Measurements from ENCODE around the gene CLSTN2. TPM values are rescaled to one million over a fixed set of nuclear protein-coding genes. Genes with fewer than 3 reads are reported as not detected.

CLSTN2 gene
- polyA plus RNA-seq, 4 donors, result under 0.01 to 1.2 (median 0.84) TPM; not detected in 1

DNA sequence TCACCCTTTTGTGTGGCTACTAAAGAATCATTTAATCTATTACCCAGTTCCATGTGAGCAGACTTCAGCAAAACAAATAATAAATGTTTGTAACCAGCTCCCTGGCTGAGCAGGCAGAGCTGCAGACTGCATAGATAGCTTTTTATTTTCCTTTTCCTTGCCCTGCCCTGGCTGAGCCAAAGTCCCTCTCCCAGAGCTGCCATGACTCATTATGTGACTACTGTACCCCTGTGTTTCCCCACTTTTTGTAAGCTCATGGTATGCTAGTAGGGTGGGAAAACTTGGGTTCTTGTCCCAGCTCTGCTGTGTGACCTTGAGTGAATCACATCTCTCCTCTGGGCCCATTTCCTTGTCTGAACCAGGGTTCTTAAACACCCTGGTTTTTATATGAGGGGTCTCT, 127.5 kb downstream of the CLSTN2 start:
- H3K9me3 ChIP-seq (ENCODE audit: control insufficient read depth in 2 of 2, insufficient read depth in 1 of 2, low read depth in 1 of 2, low read length in 1 of 2), result no peaks in the 10 kb centered on the region
- DNase-seq (no peak), FAIRE-seq (no peak)
- H3K27me3 ChIP-seq (ENCODE audit: control insufficient read depth in 3 of 3, insufficient read depth in 3 of 3, low read length in 3 of 3), result no peaks in the 10 kb centered on the region
- no peak overlapping the region for H3K4me3 ChIP-seq (ENCODE audit: low read depth in 1 of 3, low read length in 3 of 3)
- no peaks in the 10 kb centered on the region for H3K36me3 ChIP-seq (ENCODE audit: control insufficient read depth in 3 of 3, insufficient read depth in 2 of 3, low read depth in 1 of 3, low read length in 3 of 3)
- H3K4me1 ChIP-seq (ENCODE audit: control insufficient read depth in 3 of 3, insufficient read depth in 2 of 3, low read depth in 1 of 3, low read length in 2 of 3), result no peaks in the 10 kb centered on the region
- H3K27ac ChIP-seq (ENCODE audit: low read depth in 1 of 3, low read length in 2 of 3), result no peak overlapping the region

DNA sequence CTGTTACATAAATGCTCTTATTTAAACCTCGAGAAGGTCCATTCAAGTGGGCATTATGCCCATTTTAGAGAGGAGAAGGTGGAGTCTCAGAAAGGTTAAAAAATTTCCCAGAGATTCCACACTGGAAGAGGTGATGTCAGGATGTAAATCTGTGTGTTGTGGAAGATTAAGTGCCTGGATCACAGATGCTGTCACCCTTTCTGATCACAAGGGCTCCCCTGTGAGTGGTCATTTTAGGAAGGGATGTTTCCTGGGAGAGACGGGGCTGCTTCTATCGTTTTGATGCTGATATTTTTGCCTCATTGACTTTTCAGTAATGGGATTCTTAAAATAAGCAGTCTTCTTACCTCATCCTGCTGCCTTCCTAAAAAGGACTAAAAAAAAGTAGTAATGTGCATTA, 132.5 kb downstream of the CLSTN2 start:
- FAIRE-seq (no peak), DNase-seq (no peak)
- Histone ChIP-seq H3K27ac (ENCODE audit: low read depth in 1 of 3, low read length in 2 of 3) (no peak overlapping the region), H3K4me1 (ENCODE audit: control insufficient read depth in 3 of 3, insufficient read depth in 2 of 3, low read depth in 1 of 3, low read length in 2 of 3) (no peaks in the 10 kb centered on the region), H3K36me3 (ENCODE audit: control insufficient read depth in 3 of 3, insufficient read depth in 2 of 3, low read depth in 1 of 3, low read length in 3 of 3) (no peaks in the 10 kb centered on the region), H3K9me3 (ENCODE audit: control insufficient read depth in 2 of 2, insufficient read depth in 1 of 2, low read depth in 1 of 2, low read length in 1 of 2) (no peaks in the 10 kb centered on the region), H3K4me3 (ENCODE audit: low read depth in 1 of 3, low read length in 3 of 3) (no peak overlapping the region), H3K27me3 (ENCODE audit: control insufficient read depth in 3 of 3, insufficient read depth in 3 of 3, low read length in 3 of 3) (peaks cover 0 to 3% (median 1%) of the 10 kb centered on the region in 3 donors)
- 65 to 77% (median 65%) methylated on average over 3 of the region's 3 CpGs for WGBS, 3 donors

DNA sequence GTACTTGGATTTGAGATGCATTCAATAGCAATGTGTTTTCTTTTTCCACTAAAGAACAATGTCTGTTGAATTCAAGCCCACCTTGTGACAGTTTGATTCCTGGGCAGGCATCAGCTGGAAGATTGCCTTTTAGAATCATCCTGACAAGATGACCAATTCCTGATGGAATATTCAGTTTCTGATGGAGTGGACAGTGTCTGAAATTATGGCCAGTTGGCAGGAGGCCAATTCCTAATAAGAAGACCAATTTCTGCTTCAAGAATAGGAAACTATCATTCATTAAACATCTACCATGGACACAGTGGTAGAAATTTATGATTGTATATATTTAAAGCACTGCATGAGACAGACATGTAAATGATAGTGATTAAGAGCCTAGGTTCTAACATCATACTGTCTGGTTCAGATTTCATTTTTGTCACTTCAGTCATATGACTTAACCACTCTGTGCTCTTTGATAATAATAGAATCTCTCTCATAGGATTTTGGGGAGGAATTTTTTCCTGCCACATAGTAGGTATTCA, 133.6 kb downstream of the CLSTN2 start:
- no peaks in the 10 kb centered on the region for H3K4me1 ChIP-seq (ENCODE audit: control insufficient read depth in 3 of 3, insufficient read depth in 2 of 3, low read depth in 1 of 3, low read length in 2 of 3)
- H3K27me3 ChIP-seq (ENCODE audit: control insufficient read depth in 3 of 3, insufficient read depth in 3 of 3, low read length in 3 of 3), result peaks cover 0 to 3% (median 1%) of the 10 kb centered on the region in 3 donors
- no peaks in the 10 kb centered on the region for H3K36me3 ChIP-seq (ENCODE audit: control insufficient read depth in 3 of 3, insufficient read depth in 2 of 3, low read depth in 1 of 3, low read length in 3 of 3)
- no peak for FAIRE-seq
- no peak for DNase-seq
- H3K9me3 ChIP-seq (ENCODE audit: control insufficient read depth in 2 of 2, insufficient read depth in 1 of 2, low read depth in 1 of 2, low read length in 1 of 2), result no peaks in the 10 kb centered on the region
- H3K4me3 ChIP-seq (ENCODE audit: low read depth in 1 of 3, low read length in 3 of 3), result no peak overlapping the region
- no peak overlapping the region for H3K27ac ChIP-seq (ENCODE audit: low read depth in 1 of 3, low read length in 2 of 3)

DNA sequence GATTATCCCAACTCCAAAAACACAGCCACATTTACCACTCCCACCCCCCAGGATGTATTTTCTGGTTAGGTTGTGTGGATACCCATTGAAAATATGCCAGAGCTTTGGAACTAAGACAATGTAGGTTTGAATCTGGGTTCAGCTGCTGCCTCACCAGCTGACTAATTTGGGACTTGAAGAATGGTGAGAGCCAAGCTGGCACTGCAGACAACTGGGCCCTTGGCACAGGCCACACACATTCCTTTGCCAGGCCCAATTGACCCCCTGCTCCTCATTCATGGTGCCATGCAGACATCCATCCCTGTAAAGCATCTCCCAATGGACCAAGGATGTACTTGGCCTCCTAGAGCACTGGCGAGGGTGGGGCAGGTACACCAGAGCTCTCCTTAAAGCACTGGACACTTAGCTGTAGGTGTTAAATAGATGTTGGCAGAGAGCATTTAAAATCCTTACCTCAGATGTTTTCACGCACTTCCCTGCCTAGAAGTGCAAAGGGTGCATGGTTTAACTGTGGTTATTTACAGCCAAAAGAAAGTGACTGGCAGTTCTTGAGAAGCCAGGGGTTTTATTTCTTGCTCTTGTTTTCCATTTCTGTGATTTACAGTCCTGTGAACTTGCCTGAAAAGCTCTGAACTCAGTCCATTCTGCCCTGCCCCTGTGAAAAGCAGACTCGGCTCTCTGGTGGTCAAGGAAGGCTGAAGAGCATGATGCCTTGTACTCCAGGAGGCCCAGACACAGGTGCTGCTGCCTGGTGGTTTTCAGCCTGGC, 138.5 kb downstream of the CLSTN2 start:
- WGBS, 3 donors, result 61 to 85% (median 78%) methylated on average over 3 of the region's 3 CpGs
- Histone ChIP-seq H3K9me3 (ENCODE audit: control insufficient read depth in 2 of 2, insufficient read depth in 1 of 2, low read depth in 1 of 2, low read length in 1 of 2) (no peaks in the 10 kb centered on the region), H3K4me1 (ENCODE audit: control insufficient read depth in 3 of 3, insufficient read depth in 2 of 3, low read depth in 1 of 3, low read length in 2 of 3) (no peaks in the 10 kb centered on the region), H3K27me3 (ENCODE audit: control insufficient read depth in 3 of 3, insufficient read depth in 3 of 3, low read length in 3 of 3) (peaks cover 0 to 3% (median 1%) of the 10 kb centered on the region in 3 donors), H3K4me3 (ENCODE audit: low read depth in 1 of 3, low read length in 3 of 3) (no peak overlapping the region), H3K27ac (ENCODE audit: low read depth in 1 of 3, low read length in 2 of 3) (no peak overlapping the region), H3K36me3 (ENCODE audit: control insufficient read depth in 3 of 3, insufficient read depth in 2 of 3, low read depth in 1 of 3, low read length in 3 of 3) (no peaks in the 10 kb centered on the region)
- FAIRE-seq, result no peak
- DNase-seq, result no peak

DNA sequence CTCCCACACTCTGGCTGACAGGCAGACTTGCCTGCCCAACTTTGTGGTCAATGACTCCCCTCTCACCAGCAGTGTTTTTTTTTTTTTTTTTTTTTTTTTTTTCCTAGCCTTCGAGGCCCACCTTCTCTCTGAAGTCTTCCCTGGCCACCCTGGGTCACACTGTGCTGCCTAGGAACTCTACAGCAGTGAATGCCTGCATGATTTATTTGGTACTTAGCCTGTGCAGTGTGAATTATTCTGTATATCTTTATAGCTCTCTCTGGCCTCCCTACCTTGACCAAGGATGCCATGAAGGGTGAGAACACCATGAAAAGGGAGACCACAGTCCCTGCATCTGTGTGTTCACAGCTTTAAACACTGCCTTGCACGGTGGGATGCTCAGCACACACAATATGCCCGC, 141.6 kb downstream of the CLSTN2 start:
- H3K27ac ChIP-seq (ENCODE audit: low read depth in 1 of 3, low read length in 2 of 3), result no peak overlapping the region
- DNase-seq (no peak), FAIRE-seq (no peak)
- H3K4me3 ChIP-seq (ENCODE audit: low read depth in 1 of 3, low read length in 3 of 3), result no peak overlapping the region
- H3K36me3 ChIP-seq (ENCODE audit: control insufficient read depth in 3 of 3, insufficient read depth in 2 of 3, low read depth in 1 of 3, low read length in 3 of 3), result no peaks in the 10 kb centered on the region
- H3K9me3 ChIP-seq (ENCODE audit: control insufficient read depth in 2 of 2, insufficient read depth in 1 of 2, low read depth in 1 of 2, low read length in 1 of 2), result no peaks in the 10 kb centered on the region
- no peaks in the 10 kb centered on the region for H3K4me1 ChIP-seq (ENCODE audit: control insufficient read depth in 3 of 3, insufficient read depth in 2 of 3, low read depth in 1 of 3, low read length in 2 of 3)
- H3K27me3 ChIP-seq (ENCODE audit: control insufficient read depth in 3 of 3, insufficient read depth in 3 of 3, low read length in 3 of 3), result no peaks in the 10 kb centered on the region
- 59 to 75% (median 67%) methylated on average over 3 of the region's 3 CpGs for WGBS, 3 donors

DNA sequence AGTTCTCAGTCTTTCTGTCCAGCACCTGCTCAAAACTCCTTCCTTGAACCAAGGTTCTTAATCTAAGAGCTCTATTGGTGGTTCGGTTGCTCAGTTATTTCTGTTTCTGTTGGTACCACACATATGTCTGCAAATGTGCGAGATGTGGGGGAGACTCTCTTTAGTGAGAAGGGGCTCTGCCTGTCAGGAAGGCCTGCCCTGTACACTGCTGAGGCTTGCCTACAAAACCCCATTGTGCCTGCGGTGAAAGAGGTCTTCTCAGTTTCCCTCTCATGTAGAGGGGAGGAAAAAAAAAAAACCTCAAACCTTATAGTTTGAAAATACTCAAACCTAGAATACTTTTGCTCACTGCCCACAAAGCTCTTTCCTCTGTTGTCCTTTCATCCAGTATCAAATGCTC, 142.4 kb downstream of the CLSTN2 start:
- Histone ChIP-seq H3K27ac (ENCODE audit: low read depth in 1 of 3, low read length in 2 of 3) (no peak overlapping the region), H3K4me1 (ENCODE audit: control insufficient read depth in 3 of 3, insufficient read depth in 2 of 3, low read depth in 1 of 3, low read length in 2 of 3) (no peaks in the 10 kb centered on the region), H3K27me3 (ENCODE audit: control insufficient read depth in 3 of 3, insufficient read depth in 3 of 3, low read length in 3 of 3) (no peaks in the 10 kb centered on the region), H3K36me3 (ENCODE audit: control insufficient read depth in 3 of 3, insufficient read depth in 2 of 3, low read depth in 1 of 3, low read length in 3 of 3) (no peaks in the 10 kb centered on the region), H3K9me3 (ENCODE audit: control insufficient read depth in 2 of 2, insufficient read depth in 1 of 2, low read depth in 1 of 2, low read length in 1 of 2) (no peaks in the 10 kb centered on the region), H3K4me3 (ENCODE audit: low read depth in 1 of 3, low read length in 3 of 3) (no peak overlapping the region)
- FAIRE-seq (no peak), DNase-seq (no peak)
- 84 to 93% (median 93%) methylated on average over 3 of the region's 3 CpGs for WGBS, 3 donors

DNA sequence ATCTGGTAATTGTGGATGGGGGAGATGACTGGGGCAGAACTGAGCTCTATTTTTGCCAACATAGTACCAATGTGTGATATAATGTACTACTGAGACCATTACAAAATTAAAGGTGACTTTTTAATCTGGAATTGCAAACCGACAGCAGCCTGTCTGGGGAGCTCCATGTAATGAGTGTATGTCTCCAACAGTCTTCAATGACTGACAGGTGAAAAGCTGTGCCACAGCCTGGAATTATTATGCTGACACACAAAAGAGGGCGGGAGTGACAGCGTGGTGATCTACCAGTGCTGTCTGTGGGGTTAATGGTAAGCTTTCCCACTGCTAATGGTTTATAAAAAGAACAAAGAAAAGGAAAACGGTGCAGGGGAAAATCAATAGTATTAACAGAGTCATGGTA, 143.4 kb downstream of the CLSTN2 start:
- Histone ChIP-seq H3K9me3 (ENCODE audit: control insufficient read depth in 2 of 2, insufficient read depth in 1 of 2, low read depth in 1 of 2, low read length in 1 of 2) (no peaks in the 10 kb centered on the region), H3K27me3 (ENCODE audit: control insufficient read depth in 3 of 3, insufficient read depth in 3 of 3, low read length in 3 of 3) (no peaks in the 10 kb centered on the region), H3K4me1 (ENCODE audit: control insufficient read depth in 3 of 3, insufficient read depth in 2 of 3, low read depth in 1 of 3, low read length in 2 of 3) (no peaks in the 10 kb centered on the region), H3K36me3 (ENCODE audit: control insufficient read depth in 3 of 3, insufficient read depth in 2 of 3, low read depth in 1 of 3, low read length in 3 of 3) (no peaks in the 10 kb centered on the region), H3K4me3 (ENCODE audit: low read depth in 1 of 3, low read length in 3 of 3) (no peak overlapping the region), H3K27ac (ENCODE audit: low read depth in 1 of 3, low read length in 2 of 3) (no peak overlapping the region)
- no peak for DNase-seq
- no peak for FAIRE-seq
- WGBS, 3 donors, result 59 to 74% (median 65%) methylated on average over 4 of the region's 4 CpGs

DNA sequence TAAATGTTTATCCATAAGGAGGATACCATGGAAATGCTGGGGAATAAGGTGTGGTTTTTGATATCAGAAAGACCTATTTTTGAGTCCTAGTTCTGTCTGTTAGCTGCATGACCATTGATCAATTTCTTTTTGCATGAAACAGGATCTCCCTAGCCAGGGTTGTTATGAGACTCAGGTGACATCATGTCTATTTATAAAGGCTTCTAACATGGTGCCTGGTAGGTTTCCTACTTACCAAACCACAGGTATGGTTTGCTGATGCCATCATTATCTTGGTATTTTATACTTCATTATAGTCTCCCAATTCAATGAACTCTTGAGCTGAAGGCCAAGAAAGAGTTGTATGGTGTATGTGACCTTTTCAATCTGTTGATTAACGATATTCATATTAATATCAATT, 144.0 kb downstream of the CLSTN2 start:
- Histone ChIP-seq H3K4me3 (ENCODE audit: low read depth in 1 of 3, low read length in 3 of 3) (no peak overlapping the region), H3K9me3 (ENCODE audit: control insufficient read depth in 2 of 2, insufficient read depth in 1 of 2, low read depth in 1 of 2, low read length in 1 of 2) (no peaks in the 10 kb centered on the region), H3K27me3 (ENCODE audit: control insufficient read depth in 3 of 3, insufficient read depth in 3 of 3, low read length in 3 of 3) (no peaks in the 10 kb centered on the region), H3K27ac (ENCODE audit: low read depth in 1 of 3, low read length in 2 of 3) (no peak overlapping the region), H3K4me1 (ENCODE audit: control insufficient read depth in 3 of 3, insufficient read depth in 2 of 3, low read depth in 1 of 3, low read length in 2 of 3) (no peaks in the 10 kb centered on the region), H3K36me3 (ENCODE audit: control insufficient read depth in 3 of 3, insufficient read depth in 2 of 3, low read depth in 1 of 3, low read length in 3 of 3) (no peaks in the 10 kb centered on the region)
- WGBS, 3 donors, result 74 to 83% (median 82%) methylated on average over 1 of the region's 1 CpG
- DNase-seq (no peak), FAIRE-seq (no peak)

DNA sequence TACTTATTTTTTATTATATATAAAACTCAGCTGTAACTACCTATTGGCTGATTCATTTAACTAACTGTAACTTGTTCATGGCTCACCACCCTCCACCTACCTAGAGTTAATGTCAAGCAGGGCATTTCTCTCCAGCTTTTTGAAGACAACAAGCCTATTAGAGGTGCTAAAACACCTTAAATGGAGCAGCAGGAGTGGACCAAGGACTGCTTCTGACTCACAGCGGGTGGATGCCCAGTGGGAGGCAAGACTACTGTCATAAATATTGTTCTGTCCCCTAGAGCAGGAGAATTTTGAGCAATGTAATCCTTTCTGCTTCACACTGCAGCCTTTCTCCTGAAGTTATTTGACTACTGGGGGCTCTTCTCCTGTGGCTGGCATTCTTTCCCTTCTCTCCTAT, 146.9 kb downstream of the CLSTN2 start:
- 46 to 66% (median 64%) methylated on average over 1 of the region's 1 CpG for WGBS, 3 donors
- Histone ChIP-seq H3K4me3 (ENCODE audit: low read depth in 1 of 3, low read length in 3 of 3) (no peak overlapping the region), H3K27ac (ENCODE audit: low read depth in 1 of 3, low read length in 2 of 3) (no peak overlapping the region), H3K27me3 (ENCODE audit: control insufficient read depth in 3 of 3, insufficient read depth in 3 of 3, low read length in 3 of 3) (no peaks in the 10 kb centered on the region), H3K36me3 (ENCODE audit: control insufficient read depth in 3 of 3, insufficient read depth in 2 of 3, low read depth in 1 of 3, low read length in 3 of 3) (no peaks in the 10 kb centered on the region), H3K9me3 (ENCODE audit: control insufficient read depth in 2 of 2, insufficient read depth in 1 of 2, low read depth in 1 of 2, low read length in 1 of 2) (no peaks in the 10 kb centered on the region), H3K4me1 (ENCODE audit: control insufficient read depth in 3 of 3, insufficient read depth in 2 of 3, low read depth in 1 of 3, low read length in 2 of 3) (no peaks in the 10 kb centered on the region)
- DNase-seq, result no peak
- no peak for FAIRE-seq
